Uterus (tissue), 4 donors: ENCODE results near the gene MKLN1. TPM values are rescaled to one million over a fixed set of nuclear protein-coding genes. Genes with fewer than 3 reads are reported as not detected.
"Not testable (repeated sequence)": the region's sequence is repeated elsewhere in the genome, so short reads cannot be mapped to it uniquely, and the experiment has no call there.

Experiments
- DNase-seq, 2 donors: peaks; one replicate each; pipeline ENCODE4 v3.0.0-alpha.2; 2019 to 2020
- H3K27ac ChIP-seq, 2 donors: fragments of 200-600 bp; sonication (generic); 1 replicate in 1 of 2; 2 replicates in 1 of 2; pipeline ENCODE4 v1.5.1; 2016 to 2018
- H3K27me3 ChIP-seq, 2 donors: fragments of 200-600 bp; sonication (generic); one replicate each; pipeline ENCODE4 v1.5.1; 2018 to 2019; ENCODE audit warnings: control low read depth in 1 of 2
- H3K36me3 ChIP-seq, 2 donors: fragments of 200-600 bp; sonication (generic); one replicate each; pipeline ENCODE4 v1.5.1; 2019; ENCODE audit warnings: control low read depth in 1 of 2
- H3K4me1 ChIP-seq, 2 donors: fragments of 200-600 bp; sonication (generic); one replicate each; pipeline ENCODE4 v1.5.1; 2018 to 2019; ENCODE audit warnings: control low read depth in 1 of 2
- H3K4me3 ChIP-seq, 2 donors: fragments of 200-600 bp; sonication (generic); 1 replicate in 1 of 2; 2 replicates in 1 of 2; pipeline ENCODE4 v1.5.1; 2018 to 2019; ENCODE audit warnings: mild to moderate bottlenecking in 1 of 2
- H3K9me3 ChIP-seq, 2 donors: fragments of 200-600 bp; sonication (generic); one replicate each; pipeline ENCODE4 v1.5.1; 2019; ENCODE audit warnings: control low read depth in 1 of 2
- CTCF ChIP-seq, 4 experiments: fragments of 200-600 bp in 2 of 4; fragments of 450-650 bp in 2 of 4; sonication (generic) in 2 of 4; IDR thresholded peaks; one replicate each; pipeline ENCODE4 v1.5.1; 2016 to 2019; ENCODE audit warnings: antibody characterized with exemption in 4 of 4, mild to moderate bottlenecking in 2 of 4, moderate library complexity in 1 of 4
- POLR2A ChIP-seq, 2 donors: fragments of 450-650 bp; IDR thresholded peaks; one replicate each; pipeline ENCODE4 v1.6.1; 2016; ENCODE audit warnings: antibody characterized with exemption in 2 of 2, mild to moderate bottlenecking in 1 of 2, moderate library complexity in 1 of 2
- intact Hi-C: fragments of 100-400 bp; cut with DNase I; formaldehyde crosslinking; loops from one replicate; pipeline ENCODE4 v1.15.1; 2023; ENCODE audit warnings: low total_unique reads
- total RNA-seq, 4 donors: library from RNA; depleted of rRNA in 3 of 4; stranded (reverse); fragments of >200 nt in 3 of 4; gene quantifications; one replicate each; pipeline versions ENCODE4 v1.1.0 to v1.2.4, GENCODE V29; 2014 to 2023
- donor health status: DM: yes; HTN: yes; CAD: no.

Gene MKLN1
- total RNA-seq, 4 donors from 2014 or later = 52.9 to 311 (median 128) TPM

- peaks cover 0 to 3% of the 10 kb centered on the region in 2 donors for H3K36me3 ChIP-seq
- intact Hi-C loops = no loop called here
Observed at GRCh38 chr7:131413711-131414110, 86.0 kb downstream of the MKLN1 start.

GRCh38 chr7:131424219-131424822 lies 96.6 kb downstream of the MKLN1 start:
- H3K36me3 ChIP-seq = no peaks in the 10 kb centered on the region
- intact Hi-C loops = no loop called here
- H3K27me3 ChIP-seq = no peaks in the 10 kb centered on the region
- TF ChIP-seq CTCF (IDR thresholded peaks at IDR 0.05) (peak; percentile 59 to 66 (median 62)), POLR2A (IDR thresholded peaks at IDR 0.05) (no peak)
- no peak overlapping the region for H3K4me3 ChIP-seq
- peak overlapping the region in 1 of 2 donors; percentile 55 for H3K27ac ChIP-seq
- no peaks in the 10 kb centered on the region for H3K9me3 ChIP-seq
- DNase-seq = no peak
- no peaks in the 10 kb centered on the region for H3K4me1 ChIP-seq

More at GRCh38 chr7:131413711-131414110, 86.0 kb downstream of the MKLN1 start:
- H3K9me3 ChIP-seq = no peaks in the 10 kb centered on the region
- no peaks in the 10 kb centered on the region for H3K27me3 ChIP-seq
- no peak overlapping the region for H3K27ac ChIP-seq
- no peaks in the 10 kb centered on the region for H3K4me1 ChIP-seq
- no peak for TF ChIP-seq CTCF (IDR thresholded peaks at IDR 0.05)
- TF ChIP-seq POLR2A (IDR thresholded peaks at IDR 0.05) = no peak
- DNase-seq = no peak
- H3K4me3 ChIP-seq = no peak overlapping the region

GRCh38 chr7:131425992-131426391 lies 98.3 kb downstream of the MKLN1 start:
- intact Hi-C loops = no loop called here
- Histone ChIP-seq H3K27me3 (no peaks in the 10 kb centered on the region), H3K9me3 (no peaks in the 10 kb centered on the region), H3K4me3 (no peak overlapping the region), H3K27ac (peak overlapping the region in 1 of 2 donors; percentile 55), H3K4me1 (no peaks in the 10 kb centered on the region), H3K36me3 (no peaks in the 10 kb centered on the region)
- TF ChIP-seq POLR2A (IDR thresholded peaks at IDR 0.05) = no peak
- no peak for DNase-seq

GRCh38 chr7:131430826-131431225 lies 103.2 kb downstream of the MKLN1 start:
- DNase-seq, intact Hi-C loops, H3K4me1 ChIP-seq, H3K4me3 ChIP-seq, H3K27me3 ChIP-seq, H3K9me3 ChIP-seq, H3K27ac ChIP-seq, H3K36me3 ChIP-seq: not testable (repeated sequence)

GRCh38 chr7:131431289-131431688 lies 103.6 kb downstream of the MKLN1 start:
- no peak for DNase-seq
- no peaks in the 10 kb centered on the region for H3K27me3 ChIP-seq

GRCh38 chr7:131431756-131432155 lies 104.1 kb downstream of the MKLN1 start:
- TF ChIP-seq CTCF (IDR thresholded peaks at IDR 0.05) (no peak), POLR2A (IDR thresholded peaks at IDR 0.05) (no peak)
- intact Hi-C loops = no loop called here
- H3K27ac ChIP-seq = no peak overlapping the region
- no peaks in the 10 kb centered on the region for H3K36me3 ChIP-seq
- no peaks in the 10 kb centered on the region for H3K9me3 ChIP-seq
- no peak overlapping the region for H3K4me3 ChIP-seq
- H3K27me3 ChIP-seq = no peaks in the 10 kb centered on the region
- no peak for DNase-seq
- H3K4me1 ChIP-seq = no peaks in the 10 kb centered on the region

More at GRCh38 chr7:131431289-131431688, 103.6 kb downstream of the MKLN1 start:
- no peak overlapping the region for H3K4me3 ChIP-seq
- intact Hi-C loops = no loop called here
- no peaks in the 10 kb centered on the region for H3K4me1 ChIP-seq
- H3K9me3 ChIP-seq = no peaks in the 10 kb centered on the region
- no peaks in the 10 kb centered on the region for H3K36me3 ChIP-seq
- H3K27ac ChIP-seq = no peak overlapping the region
- TF ChIP-seq POLR2A (IDR thresholded peaks at IDR 0.05) (no peak), CTCF (IDR thresholded peaks at IDR 0.05) (no peak)
